Spleen (tissue), 11 donors: ENCODE measurements around the gene GPD2. TPM values are rescaled to one million over a fixed set of nuclear protein-coding genes. Genes with fewer than 3 reads are reported as not detected.

Experiments
- DNase-seq: peaks from one replicate; pipeline ENCODE4 v3.0.0-alpha.2; 2020
- H3K27ac ChIP-seq, 8 donors: fragments of 200-600 bp; sonication (generic) in 7 of 8; 1 replicate in 4 of 8; 2 replicates in 4 of 8; pipeline versions ENCODE4 v1.5.0 to v1.8.0; 2016 to 2021; ENCODE audit warnings: inconsistent platforms in 4 of 8, mild to moderate bottlenecking in 4 of 8, moderate library complexity in 1 of 8
- H3K27me3 ChIP-seq, 7 donors: fragments of 200-600 bp; sonication (generic) in 6 of 7; replicated peaks in 1 of 7; 1 replicate in 4 of 7; 2 replicates in 3 of 7; pipeline versions ENCODE4 v1.5.0 to v1.8.0; 2016 to 2021; ENCODE audit warnings: inconsistent platforms in 3 of 7, mild to moderate bottlenecking in 1 of 7
- H3K36me3 ChIP-seq, 6 donors: fragments of 200-600 bp; sonication (generic) in 5 of 6; 1 replicate in 4 of 6; 2 replicates in 2 of 6; pipeline versions ENCODE4 v1.5.0 to v1.8.0; 2016 to 2021; ENCODE audit warnings: inconsistent platforms in 2 of 6
- H3K4me1 ChIP-seq, 6 donors: fragments of 200-600 bp; sonication (generic) in 5 of 6; 1 replicate in 3 of 6; 2 replicates in 3 of 6; pipeline versions ENCODE4 v1.5.0 to v1.8.0; 2016 to 2021; ENCODE audit warnings: inconsistent platforms in 3 of 6
- H3K4me3 ChIP-seq, 8 donors: fragments of 200-600 bp; sonication (generic) in 7 of 8; 1 replicate in 4 of 8; 2 replicates in 4 of 8; pipeline versions ENCODE4 v1.5.0 to v1.8.0; 2016 to 2021; ENCODE audit warnings: inconsistent platforms in 4 of 8, mild to moderate bottlenecking in 4 of 8, moderate library complexity in 2 of 8
- H3K9me3 ChIP-seq, 8 donors: fragments of 200-600 bp; sonication (generic) in 7 of 8; 1 replicate in 4 of 8; 2 replicates in 4 of 8; pipeline versions ENCODE4 v1.5.0 to v1.8.0; 2016 to 2021; ENCODE audit warnings: inconsistent platforms in 4 of 8
- CTCF ChIP-seq, 11 experiments: fragments of 200-600 bp in 7 of 11; fragments of 450-650 bp in 4 of 11; sonication (generic) in 4 of 11; IDR thresholded peaks in 8 of 11; conservative IDR thresholded peaks in 3 of 11; 1 replicate in 7 of 11; 2 replicates in 4 of 11; pipeline versions ENCODE4 v1.4.0 to v1.8.0; 2016 to 2021; ENCODE audit warnings: antibody characterized with exemption in 11 of 11, inconsistent platforms in 4 of 11, mild to moderate bottlenecking in 1 of 11
- POLR2A ChIP-seq, 3 donors: fragments of 450-650 bp; IDR thresholded peaks; one replicate each; pipeline ENCODE4 v1.5.1; 2017; ENCODE audit warnings: antibody characterized with exemption in 3 of 3, mild to moderate bottlenecking in 1 of 3
- POLR2AphosphoS5 ChIP-seq, 3 donors: sonication (generic); formaldehyde crosslinking; IDR thresholded peaks; one replicate each; pipeline ENCODE4 v1.5.1; 2017; ENCODE audit warnings: antibody characterized with exemption in 3 of 3
- WGBS, 5 donors: extraction: QIAGEN DNeasy Blood & Tissue Kit in 3 of 5; methylation state at CpG; one replicate each; pipeline versions ENCODE4 v1.1.5 to v1.1.7; 2013 to 2018; 5-methylcytosine and 5-hydroxymethylcytosine counted together
- intact Hi-C: fragments of 100-400 bp; cut with DNase I; formaldehyde crosslinking; loops from one replicate; pipeline ENCODE4 v1.15.0; 2023; ENCODE audit warnings: low total_unique reads
- polyA plus RNA-seq, 3 donors: library from polyadenylated mRNA; stranded (reverse); fragments of 200-250 nt; gene quantifications; one replicate each; pipeline ENCODE4 v1.2.1, GENCODE V29; 2013
- total RNA-seq, 7 donors: library from RNA; depleted of rRNA in 3 of 7; stranded (reverse); fragments of >200 nt in 3 of 7; fragmentation: NEBNext Ultra II Directional in 4 of 7; extraction: Animal tissue kit (Norgen Biotek cat#: 25700) in 4 of 7; gene quantifications; one replicate each; pipeline versions ENCODE4 v1.1.0 to v1.2.1, GENCODE V29; 2016 to 2021
- donor health status: healthy with polysubstance abuse.
- donor health status: DM: no; HTN: no; CAD: no; lungs with moderate emphysema.
- donor health status: DM: no; HTN: no; CAD: no.
- donor health status: Bipolar disorder and iron deficiency.
- donor health status: healthy.
- donor health status: DM: no; HTN: no; CAD: no.
- donor health status: DM: yes; HTN: yes; CAD: no.

GPD2 gene
- total and polyA plus RNA-seq, 10 donors: 3.5 to 74.9 (median 28.8) TPM

GRCh38 chr2:156537141-156537540 is 101.0 kb downstream of the GPD2 start:
- TF ChIP-seq POLR2AphosphoS5 (IDR thresholded peaks at IDR 0.05) (no peak), CTCF (IDR thresholded peaks at IDR 0.05 in 8 of 11, conservative IDR thresholded peaks at IDR 0.05 in 3 of 11) (no peak), POLR2A (IDR thresholded peaks at IDR 0.05) (no peak)
- H3K4me1 ChIP-seq: peaks cover 0 to 22% (median 7%) of the 10 kb centered on the region in 6 donors
- DNase-seq: no peak
- H3K27ac ChIP-seq: no peak overlapping the region
- H3K36me3 ChIP-seq: peaks cover 0 to 12% (median 0%) of the 10 kb centered on the region in 6 donors
- H3K9me3 ChIP-seq: peaks cover 0 to 7% (median 0%) of the 10 kb centered on the region in 8 donors
- no peaks in the 10 kb centered on the region for H3K27me3 ChIP-seq
- WGBS, 5 donors: 73 to 86% (median 80%) methylated on average over 4 of the region's 4 CpGs
- H3K4me3 ChIP-seq: no peak overlapping the region
- intact Hi-C loops: no loop called here

DNA sequence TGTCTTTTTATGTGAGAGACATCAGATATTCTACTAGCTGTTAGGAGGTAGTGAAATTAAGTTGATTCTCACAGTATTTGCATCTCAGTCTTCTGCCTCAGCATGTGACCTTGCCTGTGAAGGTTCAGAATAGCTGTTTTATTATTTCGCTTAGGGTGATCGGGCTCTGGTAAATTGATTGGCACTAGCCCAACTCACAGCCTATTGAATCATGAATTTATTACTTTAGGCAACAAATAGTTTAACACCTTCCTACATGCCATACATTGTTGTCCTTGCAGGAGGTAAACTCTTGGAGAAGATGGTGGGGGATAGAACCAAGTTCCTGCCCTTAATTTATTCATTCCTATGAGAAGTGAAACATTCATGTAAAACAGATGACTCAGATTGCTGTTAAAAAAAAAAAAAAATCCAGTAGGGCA is 101.9 kb downstream of the GPD2 start:
- Histone ChIP-seq H3K9me3 (peaks cover 0 to 7% (median 0%) of the 10 kb centered on the region in 8 donors), H3K27ac (no peak overlapping the region), H3K36me3 (peaks cover 0 to 14% (median 0%) of the 10 kb centered on the region in 6 donors), H3K4me1 (peaks cover 0 to 17% (median 4%) of the 10 kb centered on the region in 6 donors), H3K27me3 (no peaks in the 10 kb centered on the region), H3K4me3 (peak overlapping the region in 1 of 8 donors; percentile 19)
- intact Hi-C loops: no loop called here
- no peak for DNase-seq
- WGBS, 5 donors: 81 to 87% (median 83%) methylated on average over 2 of the region's 2 CpGs
- TF ChIP-seq CTCF (IDR thresholded peaks at IDR 0.05 in 8 of 11, conservative IDR thresholded peaks at IDR 0.05 in 3 of 11): no peak
- no peak for TF ChIP-seq POLR2AphosphoS5 (IDR thresholded peaks at IDR 0.05)

DNA sequence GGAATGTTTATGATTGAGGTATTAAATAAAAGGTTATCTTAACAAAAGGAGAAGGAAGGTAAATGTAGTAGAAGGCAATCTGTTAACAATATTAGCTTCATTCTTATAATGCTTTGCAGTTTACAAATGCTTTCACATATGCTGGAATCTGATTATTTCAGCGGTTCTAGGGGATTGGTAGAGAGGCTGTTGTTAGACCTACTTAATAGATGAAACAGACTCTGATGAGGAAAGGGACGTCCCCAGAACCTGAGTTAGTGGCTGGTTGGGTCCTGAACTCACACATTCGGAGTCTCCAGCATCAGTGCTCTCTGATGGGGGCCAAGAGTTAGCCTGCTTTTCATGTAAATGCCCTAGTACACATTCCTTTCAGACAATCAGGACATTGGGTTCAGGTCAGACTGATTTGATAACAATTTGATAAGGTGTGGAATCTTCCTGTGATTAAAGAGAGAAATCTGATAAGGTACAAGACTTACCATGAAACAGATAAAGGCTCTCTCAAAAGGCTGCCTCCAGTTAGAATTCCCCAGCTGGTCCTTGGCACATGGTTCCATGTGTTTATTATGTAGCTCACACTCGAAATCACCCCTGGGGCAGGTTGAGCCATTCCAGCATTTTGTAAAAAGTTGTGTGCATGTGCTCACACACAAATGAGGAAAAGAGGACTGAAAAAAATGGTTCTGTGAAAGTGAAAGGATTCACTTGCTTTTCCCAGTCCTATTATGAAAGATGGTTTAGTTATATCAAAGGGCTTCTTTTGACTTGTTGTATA is 103.1 kb downstream of the GPD2 start:
- H3K9me3 ChIP-seq: peaks cover 0 to under 1% (median 0%) of the 10 kb centered on the region in 8 donors
- TF ChIP-seq POLR2AphosphoS5 (IDR thresholded peaks at IDR 0.05): no peak
- TF ChIP-seq POLR2A (IDR thresholded peaks at IDR 0.05): no peak
- no peak for TF ChIP-seq CTCF (IDR thresholded peaks at IDR 0.05 in 8 of 11, conservative IDR thresholded peaks at IDR 0.05 in 3 of 11)
- H3K4me3 ChIP-seq: no peak overlapping the region
- intact Hi-C loops: no loop called here
- peaks cover 0 to 19% (median 0%) of the 10 kb centered on the region in 6 donors for H3K36me3 ChIP-seq
- H3K27ac ChIP-seq: no peak overlapping the region
- H3K27me3 ChIP-seq: no peaks in the 10 kb centered on the region
- no peak for DNase-seq
- peaks cover 0 to 11% (median 2%) of the 10 kb centered on the region in 6 donors for H3K4me1 ChIP-seq
- WGBS, 5 donors: 90 to 95% (median 90%) methylated on average over 4 of the region's 4 CpGs

DNA sequence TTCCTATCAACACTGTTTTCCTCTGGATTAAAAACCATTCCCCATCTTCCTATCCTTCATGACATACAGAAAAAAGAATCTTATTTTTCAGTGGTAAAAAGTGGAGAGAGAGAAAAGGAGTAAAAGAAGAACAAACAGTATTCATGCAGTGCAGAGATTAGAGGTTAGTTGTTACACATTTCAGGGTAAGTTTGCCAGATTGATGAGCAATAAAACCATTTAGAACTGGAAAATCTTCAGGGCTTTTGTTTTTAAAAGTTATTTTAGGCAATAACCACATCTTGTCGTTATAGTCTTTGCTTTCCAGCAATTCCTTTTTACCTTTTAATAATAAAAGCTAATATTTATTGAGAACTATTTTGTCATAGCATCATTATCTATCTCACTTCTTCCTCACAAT is 104.5 kb downstream of the GPD2 start:
- Histone ChIP-seq H3K4me3 (no peak overlapping the region), H3K4me1 (peaks cover 0 to 11% (median 2%) of the 10 kb centered on the region in 6 donors), H3K27ac (no peak overlapping the region), H3K9me3 (no peaks in the 10 kb centered on the region), H3K36me3 (peaks cover 0 to 25% (median 0%) of the 10 kb centered on the region in 6 donors), H3K27me3 (no peaks in the 10 kb centered on the region)
- no peak for TF ChIP-seq CTCF (IDR thresholded peaks at IDR 0.05 in 8 of 11, conservative IDR thresholded peaks at IDR 0.05 in 3 of 11)
- no peak for TF ChIP-seq POLR2AphosphoS5 (IDR thresholded peaks at IDR 0.05)
- no peak for TF ChIP-seq POLR2A (IDR thresholded peaks at IDR 0.05)
- intact Hi-C loops: no loop called here
- 61 to 80% (median 73%) methylated on average over 1 of the region's 1 CpG for WGBS, 5 donors
- DNase-seq: no peak
